ENCODE results near the gene YJU2.
A peak's percentile ranks its signal among the peaks of the same experiment; 100 is the strongest.
"Not testable (repeated sequence)": the region's sequence is repeated elsewhere in the genome, so short reads cannot be mapped to it uniquely, and the experiment has no call there.

YJU2 gene

GRCh38 chr19:4227771-4228170, 19.1 kb upstream of the YJU2 start:
- no peak for TF ChIP-seq CTCF (IDR thresholded peaks at IDR 0.05; ENCODE audit: low read depth, low read length)
- no peak for DNase-seq (ENCODE audit: low read depth, low spot score)
- in situ Hi-C loops (cut with HindIII; ENCODE audit: low sequenced_read_pairs) = no loop called here
- H3K4me3 ChIP-seq (ENCODE audit: low read depth, low read length) = no peak overlapping the region

GRCh38 chr19:4228765-4229178, 18.1 kb upstream of the YJU2 start:
- in situ Hi-C loops (cut with HindIII; ENCODE audit: low sequenced_read_pairs) = no loop called here
- H3K4me3 ChIP-seq (ENCODE audit: low read depth, low read length) = no peak overlapping the region
- TF ChIP-seq CTCF (IDR thresholded peaks at IDR 0.05; ENCODE audit: low read depth, low read length) = no peak
- no peak for DNase-seq (ENCODE audit: low read depth, low spot score)

GRCh38 chr19:4229179-4229931, 17.5 kb upstream of the YJU2 start, which contains the start of gene EBI3:
Gene EBI3 (plus strand): TSS chr19:4229523. CDS start chr19:4229551, 28 bp downstream.
- no peak for TF ChIP-seq CTCF (IDR thresholded peaks at IDR 0.05; ENCODE audit: low read depth, low read length)
- in situ Hi-C loops (cut with HindIII; ENCODE audit: low sequenced_read_pairs) = no loop called here
- peak; percentile 72 for DNase-seq (ENCODE audit: low read depth, low spot score)
- no peak within 1 kb of the TSS for H3K4me3 ChIP-seq (ENCODE audit: low read depth, low read length)

GRCh38 chr19:4230237-4230636, 16.6 kb upstream of the YJU2 start:
- DNase-seq (ENCODE audit: low read depth, low spot score); H3K4me3 ChIP-seq (ENCODE audit: low read depth, low read length); in situ Hi-C loops (cut with HindIII; ENCODE audit: low sequenced_read_pairs): not testable (repeated sequence)

GRCh38 chr19:4231521-4231920, 15.4 kb upstream of the YJU2 start:
- DNase-seq (ENCODE audit: low read depth, low spot score); in situ Hi-C loops (cut with HindIII; ENCODE audit: low sequenced_read_pairs); H3K4me3 ChIP-seq (ENCODE audit: low read depth, low read length): not testable (repeated sequence)

- in situ Hi-C loops (cut with HindIII; ENCODE audit: low sequenced_read_pairs); DNase-seq (ENCODE audit: low read depth, low spot score); H3K4me3 ChIP-seq (ENCODE audit: low read depth, low read length): not testable (repeated sequence)
Observed at GRCh38 chr19:4232139-4232538, 14.7 kb upstream of the YJU2 start.

GRCh38 chr19:4232614-4233281, 14.1 kb upstream of the YJU2 start:
- in situ Hi-C loops (cut with HindIII; ENCODE audit: low sequenced_read_pairs) = no loop called here
- TF ChIP-seq CTCF (IDR thresholded peaks at IDR 0.05; ENCODE audit: low read depth, low read length) = no peak

GRCh38 chr19:4233282-4233853, 13.5 kb upstream of the YJU2 start:
- in situ Hi-C loops (cut with HindIII; ENCODE audit: low sequenced_read_pairs) = no loop called here
- peak; percentile 82 for TF ChIP-seq CTCF (IDR thresholded peaks at IDR 0.05; ENCODE audit: low read depth, low read length)
- DNase-seq (ENCODE audit: low read depth, low spot score) = no peak
- H3K4me3 ChIP-seq (ENCODE audit: low read depth, low read length) = no peak overlapping the region

More at GRCh38 chr19:4232614-4233281, 14.1 kb upstream of the YJU2 start:
- no peak for DNase-seq (ENCODE audit: low read depth, low spot score)
- H3K4me3 ChIP-seq (ENCODE audit: low read depth, low read length) = no peak overlapping the region

All from astrocyte of the spinal cord (primary cell).